HG03354 (cell line): ENCODE measurements around the gene PTOV1.

Source experiments
- ATAC-seq: cut with Tn5 transposase; IDR thresholded peaks from one replicate; pipeline ENCODE4 v1.9.1; 2021; ENCODE audit warnings: mild to moderate bottlenecking; ENCODE audit not compliant: unreplicated experiment, poor library complexity, severe bottlenecking

PTOV1 gene

GRCh38 chr19:49850487-49851342 lies at the start of gene PTOV1:
Gene PTOV1 (plus strand): TSS chr19:49851159.
- ATAC-seq: peak; percentile 78

- no peak for ATAC-seq
Observed at GRCh38 chr19:49801401-49801888, 49.5 kb upstream of the PTOV1 start.

GRCh38 chr19:49801966-49802661 lies 48.8 kb upstream of the PTOV1 start:
- ATAC-seq: no peak

- no peak for ATAC-seq
Observed at GRCh38 chr19:49802836-49803528, 48.0 kb upstream of the PTOV1 start.

- no peak for ATAC-seq
Observed at GRCh38 chr19:49803529-49803856, 47.5 kb upstream of the PTOV1 start.

- ATAC-seq: no peak
Observed at GRCh38 chr19:49805822-49806619, 44.9 kb upstream of the PTOV1 start.

GRCh38 chr19:49806620-49806959 lies 44.4 kb upstream of the PTOV1 start:
- ATAC-seq: no peak

- ATAC-seq: no peak
Observed at GRCh38 chr19:49807058-49807903, 43.7 kb upstream of the PTOV1 start.

- no peak for ATAC-seq
Observed at GRCh38 chr19:49807904-49808675, 42.9 kb upstream of the PTOV1 start.

- no peak for ATAC-seq
Observed at GRCh38 chr19:49808711-49809159, 42.2 kb upstream of the PTOV1 start.

- no peak for ATAC-seq
Observed at GRCh38 chr19:49809160-49809940, 41.6 kb upstream of the PTOV1 start.

GRCh38 chr19:49809941-49810389 lies 41.0 kb upstream of the PTOV1 start:
- no peak for ATAC-seq

GRCh38 chr19:49811328-49811727 lies 39.6 kb upstream of the PTOV1 start:
- ATAC-seq: no peak

GRCh38 chr19:49812452-49812996 lies 38.4 kb upstream of the PTOV1 start:
- no peak for ATAC-seq

GRCh38 chr19:49812997-49813861 lies 37.7 kb upstream of the PTOV1 start, which contains the start of gene FUZ:
Gene FUZ (minus strand): TSS chr19:49813292. CDS start chr19:49813106, 186 bp downstream.
- ATAC-seq: peak; percentile 45

GRCh38 chr19:49814010-49814409 lies 36.9 kb upstream of the PTOV1 start:
- no peak for ATAC-seq
